Astrocyte (in vitro differentiated cells and primary cell): Measurements from ENCODE around the gene DENND6B. TPM values are rescaled to one million over a fixed set of nuclear protein-coding genes. Genes with fewer than 3 reads are reported as not detected.

Source experiments
- DNase-seq: peaks from one replicate; pipeline ENCODE4 v3.0.0-alpha.2; 2010; ENCODE audit warnings: low read depth
- FAIRE-seq: peaks from 2 replicates; lab custom pipeline; 2011; peaks lifted over from hg19 to GRCh38; lab: Jason Lieb, UNC
- H2AFZ ChIP-seq: 2 replicates; pipeline ENCODE4 v1.6.0; 2012; ENCODE audit warnings: low read depth, low read length, inconsistent platforms
- H3K27ac ChIP-seq: 2 replicates; pipeline ENCODE4 v1.5.1; 2011; ENCODE audit warnings: low read depth, low read length, inconsistent platforms
- H3K27me3 ChIP-seq: 2 replicates; pipeline ENCODE4 v1.6.0; 2011; ENCODE audit warnings: low read length, inconsistent platforms; ENCODE audit not compliant: insufficient read depth
- H3K36me3 ChIP-seq: 2 replicates; pipeline ENCODE4 v1.5.1; 2011; ENCODE audit warnings: low read length, inconsistent platforms; ENCODE audit not compliant: insufficient read depth
- H3K4me1 ChIP-seq: 2 replicates; pipeline ENCODE4 v1.5.1; 2011; ENCODE audit warnings: low read length, inconsistent platforms; ENCODE audit not compliant: insufficient read depth
- H3K4me2 ChIP-seq: 2 replicates; pipeline ENCODE4 v1.6.0; 2012; ENCODE audit warnings: low read length, inconsistent platforms
- H3K4me3 ChIP-seq: 2 replicates; pipeline ENCODE4 v1.5.1; 2011; ENCODE audit warnings: low read depth, mild to moderate bottlenecking, low read length, inconsistent platforms; ENCODE audit not compliant: insufficient read depth
- H3K79me2 ChIP-seq: 2 replicates; pipeline ENCODE4 v1.6.0; 2012; ENCODE audit warnings: mild to moderate bottlenecking, low read length, inconsistent platforms; ENCODE audit not compliant: insufficient read depth
- H3K9ac ChIP-seq: 2 replicates; pipeline ENCODE4 v1.6.0; 2012; ENCODE audit warnings: mild to moderate bottlenecking, low read length, inconsistent platforms
- H3K9me3 ChIP-seq: 2 replicates; pipeline ENCODE4 v1.5.1; 2012; ENCODE audit warnings: low read depth, mild to moderate bottlenecking, low read length, inconsistent platforms; ENCODE audit not compliant: insufficient read depth
- H4K20me1 ChIP-seq: 2 replicates; pipeline ENCODE4 v1.6.0; 2012; ENCODE audit warnings: low read length, inconsistent platforms; ENCODE audit not compliant: insufficient read depth
- H3K27ac Mint-ChIP-seq: one replicate; pipeline ENCODE4 v1.8.0; 2021; ENCODE audit warnings: mild to moderate bottlenecking, mixed read lengths; ENCODE audit not compliant: unreplicated experiment
- H3K27me3 Mint-ChIP-seq: one replicate; pipeline ENCODE4 v1.8.0; 2021; ENCODE audit warnings: low read depth, mixed read lengths; ENCODE audit not compliant: unreplicated experiment
- H3K36me3 Mint-ChIP-seq: one replicate; pipeline ENCODE4 v1.8.0; 2021; ENCODE audit warnings: low read depth, mixed read lengths; ENCODE audit not compliant: unreplicated experiment
- H3K4me1 Mint-ChIP-seq: one replicate; pipeline ENCODE4 v1.8.0; 2021; ENCODE audit warnings: low read depth, mixed read lengths; ENCODE audit not compliant: unreplicated experiment
- H3K4me3 Mint-ChIP-seq: one replicate; pipeline ENCODE4 v1.8.0; 2021; ENCODE audit warnings: mild to moderate bottlenecking, moderate library complexity, mixed read lengths; ENCODE audit not compliant: unreplicated experiment
- H3K9me3 Mint-ChIP-seq: one replicate; pipeline ENCODE4 v1.8.0; 2021; ENCODE audit warnings: mild to moderate bottlenecking, mixed read lengths; ENCODE audit not compliant: unreplicated experiment
- EZH2 ChIP-seq: IDR thresholded peaks from 2 replicates; pipeline ENCODE4 v1.6.1; 2012; ENCODE audit warnings: mild to moderate bottlenecking, low read length, inconsistent platforms; ENCODE audit not compliant: insufficient read depth
- total RNA-seq: library from RNA; stranded (reverse); gene quantifications from 2 replicates; pipeline ENCODE4 v1.2.1, GENCODE V29; 2021
- TF ChIP-seq, protein P1 (sequence below): IDR thresholded peaks from 2 replicates; pipeline ENCODE4 v1.5.1; 2011; ENCODE audit warnings: low read depth, mild to moderate bottlenecking, inconsistent platforms, low read length, moderate library complexity; ENCODE audit not compliant: insufficient read depth

Gene DENND6B
- total RNA-seq, 1 donor from 2014 or later, result 5.4 TPM

DNA sequence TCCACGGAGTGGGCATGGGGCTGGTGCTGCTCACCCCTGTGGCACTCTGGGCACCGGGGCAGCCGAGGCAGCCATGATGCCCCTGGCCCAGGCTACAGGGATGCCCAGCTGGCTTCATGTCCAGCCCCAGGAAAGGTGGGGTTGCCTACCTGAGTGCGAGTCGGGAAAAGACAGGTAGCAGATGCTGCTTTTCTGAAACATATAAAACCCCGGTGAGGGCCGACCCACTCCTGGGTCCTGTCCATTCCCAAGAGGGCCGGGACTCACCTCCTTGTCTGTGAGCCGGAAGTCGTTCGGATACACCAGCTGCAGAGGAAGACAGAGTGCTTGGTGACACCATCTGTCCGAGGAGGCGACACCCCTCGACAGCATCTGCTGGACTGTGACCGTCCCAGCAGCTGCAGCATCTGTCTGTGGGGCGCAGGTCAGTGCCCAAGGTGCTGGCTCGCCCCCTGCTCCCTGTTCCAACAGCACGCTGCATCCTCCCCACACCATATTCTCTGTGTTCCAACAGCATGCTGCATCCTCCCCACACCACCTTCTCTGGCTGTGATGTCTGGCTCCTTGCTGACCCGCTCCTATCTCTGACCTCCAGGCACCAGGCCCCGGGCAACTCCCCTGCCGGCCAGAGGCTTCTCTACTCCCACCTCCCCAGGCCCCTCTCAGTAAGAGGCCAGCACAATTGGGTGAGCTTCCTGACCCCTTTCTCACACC is 8.0 kb downstream of the DENND6B start:
- H3K27me3 ChIP-seq, result no peaks in the 10 kb centered on the region
- no peaks in the 10 kb centered on the region for H4K20me1 ChIP-seq
- Mint-ChIP-seq H3K4me1 (peaks cover 3% of the 10 kb centered on the region), H3K9me3 (peaks cover 2% of the 10 kb centered on the region), H3K27ac (no peak overlapping the region), H3K4me3 (no peak overlapping the region), H3K27me3 (peaks cover 19% of the 10 kb centered on the region), H3K36me3 (no peaks in the 10 kb centered on the region)
- no peak for DNase-seq
- no peaks in the 10 kb centered on the region for H3K79me2 ChIP-seq
- no peak overlapping the region for H2AFZ ChIP-seq
- no peak for FAIRE-seq
- H3K4me3 ChIP-seq, result no peak overlapping the region
- H3K4me1 ChIP-seq, result no peaks in the 10 kb centered on the region
- no peak overlapping the region for H3K27ac ChIP-seq
- no peaks in the 10 kb centered on the region for H3K36me3 ChIP-seq
- H3K9ac ChIP-seq, result no peak overlapping the region
- no peaks in the 10 kb centered on the region for H3K9me3 ChIP-seq
- H3K4me2 ChIP-seq, result no peak overlapping the region
- no peak for TF ChIP-seq EZH2
- TF ChIP-seq, protein P1, sequence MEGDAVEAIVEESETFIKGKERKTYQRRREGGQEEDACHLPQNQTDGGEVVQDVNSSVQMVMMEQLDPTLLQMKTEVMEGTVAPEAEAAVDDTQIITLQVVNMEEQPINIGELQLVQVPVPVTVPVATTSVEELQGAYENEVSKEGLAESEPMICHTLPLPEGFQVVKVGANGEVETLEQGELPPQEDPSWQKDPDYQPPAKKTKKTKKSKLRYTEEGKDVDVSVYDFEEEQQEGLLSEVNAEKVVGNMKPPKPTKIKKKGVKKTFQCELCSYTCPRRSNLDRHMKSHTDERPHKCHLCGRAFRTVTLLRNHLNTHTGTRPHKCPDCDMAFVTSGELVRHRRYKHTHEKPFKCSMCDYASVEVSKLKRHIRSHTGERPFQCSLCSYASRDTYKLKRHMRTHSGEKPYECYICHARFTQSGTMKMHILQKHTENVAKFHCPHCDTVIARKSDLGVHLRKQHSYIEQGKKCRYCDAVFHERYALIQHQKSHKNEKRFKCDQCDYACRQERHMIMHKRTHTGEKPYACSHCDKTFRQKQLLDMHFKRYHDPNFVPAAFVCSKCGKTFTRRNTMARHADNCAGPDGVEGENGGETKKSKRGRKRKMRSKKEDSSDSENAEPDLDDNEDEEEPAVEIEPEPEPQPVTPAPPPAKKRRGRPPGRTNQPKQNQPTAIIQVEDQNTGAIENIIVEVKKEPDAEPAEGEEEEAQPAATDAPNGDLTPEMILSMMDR, result no peak

DNA sequence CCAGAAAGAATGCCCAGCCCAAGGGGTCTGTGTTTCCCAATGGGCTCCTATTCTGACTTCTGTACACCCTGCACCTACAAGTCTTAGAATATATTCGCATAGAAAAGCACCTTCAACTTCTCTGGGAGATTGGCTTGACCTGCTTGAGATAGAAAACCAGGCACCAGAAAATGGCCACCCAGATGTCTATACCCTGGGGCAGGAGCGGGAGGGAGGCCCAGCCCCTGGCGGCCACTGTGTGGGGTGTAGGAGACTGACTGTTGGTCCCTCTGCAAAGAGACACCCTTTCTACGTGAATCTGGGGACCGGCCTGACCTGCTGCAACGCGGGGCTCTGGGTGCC is 8.5 kb downstream of the DENND6B start:
- no peak for FAIRE-seq
- no peak overlapping the region for H3K9ac ChIP-seq
- Mint-ChIP-seq H3K4me1 (peaks cover 3% of the 10 kb centered on the region), H3K4me3 (no peak overlapping the region), H3K36me3 (no peaks in the 10 kb centered on the region), H3K9me3 (peaks cover 2% of the 10 kb centered on the region), H3K27ac (no peak overlapping the region), H3K27me3 (peaks cover 19% of the 10 kb centered on the region)
- H3K27ac ChIP-seq, result no peak overlapping the region
- TF ChIP-seq EZH2, result no peak
- TF ChIP-seq, protein P1, result no peak
- H3K9me3 ChIP-seq, result no peaks in the 10 kb centered on the region
- H4K20me1 ChIP-seq, result no peaks in the 10 kb centered on the region
- H3K79me2 ChIP-seq, result no peaks in the 10 kb centered on the region
- H3K4me2 ChIP-seq, result no peak overlapping the region
- H3K27me3 ChIP-seq, result no peaks in the 10 kb centered on the region
- no peak overlapping the region for H3K4me3 ChIP-seq
- DNase-seq, result no peak
- H2AFZ ChIP-seq, result no peak overlapping the region
- H3K36me3 ChIP-seq, result no peaks in the 10 kb centered on the region
- H3K4me1 ChIP-seq, result no peaks in the 10 kb centered on the region

DNA sequence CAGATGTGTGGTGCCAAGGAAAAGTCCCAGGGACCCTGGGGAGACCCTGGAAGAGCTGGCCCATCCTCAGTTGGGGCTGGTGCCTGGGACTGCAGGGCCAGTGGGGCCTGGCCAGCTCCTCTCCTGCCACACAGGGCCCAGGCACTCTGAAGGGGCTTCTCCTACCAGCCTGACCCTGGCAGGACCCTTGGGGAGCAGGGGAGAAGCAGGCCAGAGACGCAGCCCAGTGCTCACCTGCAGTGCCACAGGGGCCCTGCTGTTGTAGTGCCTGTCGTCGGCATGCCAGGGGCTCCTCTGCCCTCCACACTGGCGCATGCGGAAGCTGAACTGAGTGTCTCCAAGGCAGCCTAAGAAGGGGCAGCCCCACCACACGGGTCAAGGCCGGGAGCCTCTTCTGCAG is 9.1 kb downstream of the DENND6B start:
- H2AFZ ChIP-seq, result no peak overlapping the region
- no peaks in the 10 kb centered on the region for H3K27me3 ChIP-seq
- H3K4me3 ChIP-seq, result no peak overlapping the region
- TF ChIP-seq EZH2, result no peak
- TF ChIP-seq, protein P1, result no peak
- H3K9ac ChIP-seq, result no peak overlapping the region
- Mint-ChIP-seq H3K4me3 (no peak overlapping the region), H3K36me3 (no peaks in the 10 kb centered on the region), H3K9me3 (peaks cover 2% of the 10 kb centered on the region), H3K27ac (no peak overlapping the region), H3K27me3 (peaks cover 19% of the 10 kb centered on the region), H3K4me1 (peaks cover 3% of the 10 kb centered on the region)
- no peaks in the 10 kb centered on the region for H4K20me1 ChIP-seq
- FAIRE-seq (no peak), DNase-seq (no peak)
- no peak overlapping the region for H3K27ac ChIP-seq
- no peaks in the 10 kb centered on the region for H3K36me3 ChIP-seq
- H3K4me1 ChIP-seq, result no peaks in the 10 kb centered on the region
- no peaks in the 10 kb centered on the region for H3K9me3 ChIP-seq
- H3K79me2 ChIP-seq, result no peaks in the 10 kb centered on the region
- H3K4me2 ChIP-seq, result no peak overlapping the region
